GM21390 (cell line): ENCODE data around the gene CDKN2C.
A peak's percentile ranks its signal among the peaks of the same experiment; 100 is the strongest.
"Not testable (repeated sequence)": the region's sequence is repeated elsewhere in the genome, so short reads cannot be mapped to it uniquely, and the experiment has no call there.

Experiments used
- ATAC-seq: cut with Tn5 transposase; IDR thresholded peaks from one replicate; pipeline ENCODE4 v1.9.1; 2021; ENCODE audit not compliant: unreplicated experiment

CDKN2C gene

GRCh38 chr1:50978144-50978851, 8.3 kb downstream of the CDKN2C start:
- peak; percentile 35 for ATAC-seq

GRCh38 chr1:50978852-50979781, 9.1 kb downstream of the CDKN2C start:
- ATAC-seq, result no peak

GRCh38 chr1:50979937-50980336, 9.9 kb downstream of the CDKN2C start:
- no peak for ATAC-seq

- ATAC-seq, result no peak
These were observed 10.5 kb downstream of the CDKN2C start for GRCh38 chr1:50980505-50980904.

GRCh38 chr1:50981741-50982140, 11.7 kb downstream of the CDKN2C start:
- no peak for ATAC-seq

- ATAC-seq, result no peak
These were observed 12.6 kb downstream of the CDKN2C start for GRCh38 chr1:50982611-50983010.

- no peak for ATAC-seq
These were observed 13.3 kb downstream of the CDKN2C start for GRCh38 chr1:50983219-50983802.

- no peak for ATAC-seq
These were observed 15.0 kb downstream of the CDKN2C start for GRCh38 chr1:50985094-50985493.

GRCh38 chr1:50986653-50987052, 16.6 kb downstream of the CDKN2C start:
- ATAC-seq, result no peak

GRCh38 chr1:50989694-50990093, 19.6 kb downstream of the CDKN2C start:
- ATAC-seq, result no peak

GRCh38 chr1:50992532-50993318, 22.7 kb downstream of the CDKN2C start:
- no peak for ATAC-seq

- no peak for ATAC-seq
These were observed 23.6 kb downstream of the CDKN2C start for GRCh38 chr1:50993645-50994044.

- ATAC-seq, result no peak
These were observed 25.0 kb downstream of the CDKN2C start for GRCh38 chr1:50994997-50995396.

GRCh38 chr1:50995651-50996050, 25.6 kb downstream of the CDKN2C start:
- ATAC-seq, result no peak

- no peak for ATAC-seq
These were observed 26.0 kb downstream of the CDKN2C start for GRCh38 chr1:50996083-50996482.

- ATAC-seq, result not testable (repeated sequence)
These were observed 29.3 kb downstream of the CDKN2C start for GRCh38 chr1:50999375-50999774.

- ATAC-seq, result peak; percentile 86
These were observed 30.1 kb downstream of the CDKN2C start for GRCh38 chr1:51000160-51000559.

- ATAC-seq, result peak; percentile 49
These were observed 30.6 kb downstream of the CDKN2C start for GRCh38 chr1:51000651-51001050.

GRCh38 chr1:51002516-51002915, 32.5 kb downstream of the CDKN2C start:
- no peak for ATAC-seq

- ATAC-seq, result not testable (repeated sequence)
These were observed 35.5 kb downstream of the CDKN2C start for GRCh38 chr1:51005549-51005948.

GRCh38 chr1:51009381-51009780, 39.3 kb downstream of the CDKN2C start:
- no peak for ATAC-seq
